Neural progenitor cell (in vitro differentiated cells): ENCODE results near the gene TMIE.

ENCODE experiments used
- EZH2 ChIP-seq: fragments of 200-600 bp; sonication (generic); IDR thresholded peaks from 2 replicates; pipeline ENCODE4 v1.6.1; 2017; ENCODE audit warnings: antibody characterized with exemption, mild to moderate bottlenecking, moderate library complexity
- EZH2phosphoT487 ChIP-seq: fragments of 200-600 bp; sonication (generic); IDR thresholded peaks from 2 replicates; pipeline ENCODE4 v1.6.1; 2017; ENCODE audit warnings: antibody characterized with exemption
- TF ChIP-seq, protein P1 (sequence below): fragments of 200-600 bp; sonication (generic); IDR thresholded peaks from 2 replicates; pipeline ENCODE4 v1.5.1; 2017; ENCODE audit warnings: antibody characterized with exemption, mild to moderate bottlenecking

DNA sequence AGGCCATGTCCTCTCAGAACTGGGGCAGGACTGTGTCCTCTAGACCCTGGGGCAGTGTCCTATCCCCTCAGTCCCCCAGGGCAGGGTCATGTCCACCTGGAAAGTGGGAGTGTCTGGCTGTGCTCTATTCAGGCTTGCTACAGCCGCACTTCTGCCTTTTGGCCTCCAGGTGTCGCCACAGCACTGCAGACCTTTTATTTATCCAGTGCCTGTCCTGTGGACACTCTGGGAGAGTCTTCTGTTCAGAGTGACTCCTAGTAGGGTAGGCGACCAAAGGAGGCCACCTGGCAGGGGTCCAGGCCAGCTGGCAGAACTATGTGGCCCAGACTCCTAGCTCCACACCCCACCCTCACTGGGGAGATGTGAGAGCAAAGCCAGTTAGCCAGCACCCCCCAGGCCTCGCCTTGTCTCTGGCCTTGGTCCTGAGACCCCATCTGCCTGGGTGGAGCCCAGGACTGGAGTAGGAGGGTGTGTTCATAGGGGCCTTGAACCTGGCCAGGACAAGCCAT is 3.9 kb downstream of the TMIE start:
- TF ChIP-seq, protein P1, sequence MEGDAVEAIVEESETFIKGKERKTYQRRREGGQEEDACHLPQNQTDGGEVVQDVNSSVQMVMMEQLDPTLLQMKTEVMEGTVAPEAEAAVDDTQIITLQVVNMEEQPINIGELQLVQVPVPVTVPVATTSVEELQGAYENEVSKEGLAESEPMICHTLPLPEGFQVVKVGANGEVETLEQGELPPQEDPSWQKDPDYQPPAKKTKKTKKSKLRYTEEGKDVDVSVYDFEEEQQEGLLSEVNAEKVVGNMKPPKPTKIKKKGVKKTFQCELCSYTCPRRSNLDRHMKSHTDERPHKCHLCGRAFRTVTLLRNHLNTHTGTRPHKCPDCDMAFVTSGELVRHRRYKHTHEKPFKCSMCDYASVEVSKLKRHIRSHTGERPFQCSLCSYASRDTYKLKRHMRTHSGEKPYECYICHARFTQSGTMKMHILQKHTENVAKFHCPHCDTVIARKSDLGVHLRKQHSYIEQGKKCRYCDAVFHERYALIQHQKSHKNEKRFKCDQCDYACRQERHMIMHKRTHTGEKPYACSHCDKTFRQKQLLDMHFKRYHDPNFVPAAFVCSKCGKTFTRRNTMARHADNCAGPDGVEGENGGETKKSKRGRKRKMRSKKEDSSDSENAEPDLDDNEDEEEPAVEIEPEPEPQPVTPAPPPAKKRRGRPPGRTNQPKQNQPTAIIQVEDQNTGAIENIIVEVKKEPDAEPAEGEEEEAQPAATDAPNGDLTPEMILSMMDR, result peak; percentile 96
- TF ChIP-seq EZH2, result no peak
- no peak for TF ChIP-seq EZH2phosphoT487
